Measurements from ENCODE around the gene TMSB4X.
"Not testable (repeated sequence)": the region's sequence is repeated elsewhere in the genome, so short reads cannot be mapped to it uniquely, and the experiment has no call there.

Gene TMSB4X

GRCh38 chrX:12976819-12977732 is 2.2 kb downstream of the TMSB4X start:
- DNase-seq: peak; percentile 14

DNA sequence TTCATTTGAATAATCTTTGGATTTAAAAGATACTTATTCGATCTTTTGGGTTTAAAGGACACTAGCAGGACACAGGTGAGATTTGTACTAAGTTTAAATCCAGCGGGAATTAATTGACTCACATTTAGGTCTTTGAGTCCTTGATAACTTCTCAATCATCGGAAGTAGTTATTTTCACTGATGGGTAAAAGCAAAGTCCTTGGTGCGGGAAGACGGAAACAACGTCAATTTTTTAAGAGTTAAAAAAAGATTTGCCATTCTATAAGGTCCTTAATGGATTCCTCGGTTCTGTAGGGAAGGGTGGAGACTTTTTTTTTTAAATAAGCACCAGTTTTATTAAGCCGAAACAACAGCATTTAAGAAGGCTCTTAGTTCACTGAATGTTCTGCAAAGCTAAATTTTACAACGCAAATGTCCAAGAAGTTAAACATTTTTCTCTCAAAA is 2.9 kb downstream of the TMSB4X start:
- peak; percentile 48 for DNase-seq

GRCh38 chrX:12978205-12979025 is 3.5 kb downstream of the TMSB4X start:
- DNase-seq: peak; percentile 82

DNA sequence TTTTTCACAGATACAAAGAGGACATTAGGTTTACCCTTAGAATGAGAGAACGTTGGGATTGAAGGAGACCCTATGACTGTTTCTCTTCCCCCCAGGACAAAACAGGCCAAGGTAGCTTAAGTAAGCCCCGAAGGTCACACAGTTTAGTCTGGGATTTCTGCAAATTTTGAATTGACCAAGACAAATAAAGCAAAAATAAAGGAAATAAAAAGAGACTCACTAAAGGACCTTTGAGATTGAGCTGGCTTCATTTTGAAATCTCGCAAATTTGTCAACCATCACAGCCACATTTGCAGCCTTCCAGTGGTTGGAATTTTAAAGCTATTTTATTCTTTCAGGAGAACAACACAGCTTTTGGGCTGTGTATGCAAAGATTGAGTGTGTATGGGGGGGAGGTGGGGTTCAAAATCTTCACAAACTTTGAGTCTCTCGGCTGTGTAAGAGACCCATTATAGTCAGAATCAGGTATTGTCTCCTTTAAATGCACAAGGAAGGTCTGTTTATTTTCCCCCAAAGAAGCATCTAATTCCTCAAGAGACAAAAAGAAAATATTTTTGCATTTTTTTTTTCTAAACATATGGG is 4.2 kb downstream of the TMSB4X start:
- DNase-seq: no peak

DNA sequence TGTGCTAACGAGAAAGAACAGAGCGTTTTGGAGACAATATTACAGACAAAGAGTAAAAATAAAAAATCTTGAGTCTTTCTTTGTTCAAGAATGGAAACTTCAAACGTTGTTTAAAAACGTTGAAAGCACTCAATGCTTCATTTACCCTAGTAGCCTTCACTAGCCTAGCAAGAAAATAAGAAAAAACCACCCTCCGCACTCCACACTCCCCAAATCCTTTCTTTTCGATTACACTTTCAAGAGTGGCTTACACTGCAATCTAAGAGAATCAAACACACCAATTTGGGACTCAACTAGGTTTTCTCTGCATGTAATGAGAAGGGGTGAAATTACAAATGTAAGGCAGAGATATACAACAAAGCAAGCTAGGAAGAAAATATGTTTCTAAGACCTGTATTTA is 4.7 kb downstream of the TMSB4X start:
- DNase-seq: no peak

DNA sequence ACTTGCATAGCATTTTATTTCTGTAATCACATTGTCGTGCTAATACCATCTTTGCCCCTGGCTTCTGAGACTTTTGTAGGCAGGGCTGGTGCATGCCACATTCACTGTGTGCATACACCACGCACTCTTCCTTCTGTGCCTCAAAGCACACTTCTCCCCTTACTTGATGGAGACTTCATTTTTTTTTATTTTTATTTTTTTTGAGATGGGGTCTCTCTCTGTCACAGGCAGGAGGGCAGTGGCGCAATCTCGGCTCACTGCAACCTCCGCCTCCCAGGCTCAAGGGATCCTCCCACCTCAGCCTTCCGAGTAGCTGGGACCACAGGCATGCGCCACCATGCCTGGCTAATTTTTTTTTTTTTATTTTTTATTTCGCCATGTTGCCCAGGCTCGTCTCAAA is 5.1 kb downstream of the TMSB4X start:
- not testable (repeated sequence) for DNase-seq

GRCh38 chrX:12981880-12982279 is 7.0 kb downstream of the TMSB4X start:
- DNase-seq: peak; percentile 18

GRCh38 chrX:12984603-12985319 is 9.9 kb downstream of the TMSB4X start:
- peak; percentile 87 for DNase-seq

- no peak for DNase-seq
These were observed 10.4 kb downstream of the TMSB4X start for GRCh38 chrX:12985331-12985730.

DNA sequence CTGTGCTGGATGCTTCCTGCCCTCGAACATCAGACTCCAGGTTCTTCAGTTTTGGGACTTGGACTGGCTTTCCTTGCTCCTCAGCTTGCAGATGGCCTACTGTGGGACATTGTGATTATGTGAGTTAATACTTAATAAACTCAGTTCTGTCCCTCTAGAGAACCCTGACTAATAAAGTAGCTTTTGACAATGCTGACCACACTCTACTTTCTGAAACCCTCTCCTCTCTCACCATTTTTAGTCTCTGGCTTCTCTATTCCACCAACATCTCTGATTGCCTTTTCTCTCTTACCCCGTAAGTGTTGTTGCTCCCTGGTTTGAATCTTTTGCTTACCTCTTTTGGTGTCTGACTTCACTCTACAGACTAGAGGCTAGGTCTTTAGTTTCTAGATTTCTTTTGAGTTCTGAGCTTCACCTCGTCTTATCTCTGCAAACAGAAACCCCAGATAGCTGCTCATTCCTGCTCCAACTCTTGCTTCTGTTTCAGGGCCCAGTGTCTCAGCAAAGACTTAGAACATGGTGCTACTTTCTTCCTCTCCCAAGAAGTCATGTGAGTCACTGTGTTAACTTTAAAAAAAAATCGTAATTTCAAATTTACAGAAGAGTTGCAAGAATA is 11.4 kb downstream of the TMSB4X start:
- no peak for DNase-seq

GRCh38 chrX:12986886-12987285 is 12.0 kb downstream of the TMSB4X start:
- no peak for DNase-seq

GRCh38 chrX:12987340-12987739 is 12.4 kb downstream of the TMSB4X start:
- DNase-seq: no peak

DNA sequence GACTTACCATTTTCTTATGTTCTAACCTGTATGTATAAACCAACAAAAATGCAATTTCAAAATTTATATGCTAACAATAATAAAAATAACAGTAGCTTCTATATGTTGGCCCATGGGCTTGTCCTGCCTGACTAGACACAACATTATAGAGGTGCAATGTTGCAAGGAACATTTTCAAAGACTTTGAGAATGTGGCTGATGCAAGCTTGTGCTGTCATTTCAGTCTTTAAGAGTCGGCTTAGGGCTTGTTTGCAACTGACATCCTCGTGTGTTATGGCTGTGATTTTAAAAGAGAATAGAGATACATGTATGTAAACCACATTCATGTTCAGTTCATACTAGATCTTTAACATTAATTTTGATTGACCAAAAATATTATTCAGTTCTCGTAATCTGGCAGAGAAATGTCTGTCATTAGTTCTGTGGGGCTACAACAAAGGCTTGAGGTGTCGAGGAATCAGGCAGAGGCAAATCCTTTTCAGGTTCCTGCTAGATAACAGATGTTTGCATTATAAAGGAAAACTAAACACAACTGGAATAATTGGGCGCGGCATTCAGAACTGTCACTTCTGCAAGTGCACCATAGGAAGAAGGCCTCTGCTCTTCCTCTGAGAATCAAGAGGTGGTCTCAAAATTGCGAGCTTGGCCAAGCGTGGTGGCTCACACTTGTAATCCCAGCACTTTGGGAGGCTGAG is 13.1 kb downstream of the TMSB4X start:
- peak; percentile 56 for DNase-seq

GRCh38 chrX:12988797-12989196 is 13.9 kb downstream of the TMSB4X start:
- DNase-seq: peak; percentile 93

DNA sequence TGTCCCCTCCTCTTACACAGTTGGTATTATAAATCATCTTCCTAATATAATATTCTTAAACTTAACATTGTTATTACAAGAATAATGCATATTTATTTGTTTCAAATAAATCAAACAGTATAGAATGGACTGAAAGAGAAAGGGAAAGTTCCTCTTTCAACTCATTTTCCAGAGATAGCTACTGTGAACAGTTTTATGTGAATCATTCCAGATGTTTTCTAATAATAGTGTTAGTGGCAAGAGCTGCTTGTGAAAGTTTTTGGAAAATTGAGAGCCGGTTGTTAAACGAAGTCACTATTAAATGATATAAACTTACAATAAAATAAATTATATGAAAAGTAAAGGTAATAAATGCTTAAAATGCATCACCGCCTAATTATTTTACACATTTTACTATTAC is 14.6 kb downstream of the TMSB4X start:
- no peak for DNase-seq

- no peak for DNase-seq
These were observed 16.7 kb downstream of the TMSB4X start for GRCh38 chrX:12991575-12991974.

- DNase-seq: no peak
These were observed 17.7 kb downstream of the TMSB4X start for GRCh38 chrX:12992544-12993118.

GRCh38 chrX:12993826-12994225 is 18.9 kb downstream of the TMSB4X start:
- DNase-seq: no peak

GRCh38 chrX:12994321-12994720 is 19.4 kb downstream of the TMSB4X start:
- no peak for DNase-seq

- DNase-seq: no peak
These were observed 22.1 kb downstream of the TMSB4X start for GRCh38 chrX:12996934-12997435.

All from NCI-H146 (cell line).